ENCODE measurements around the gene ROR2. TPM values are rescaled to one million over a fixed set of nuclear protein-coding genes. Genes with fewer than 3 reads are reported as not detected.
A peak's percentile ranks its signal among the peaks of the same experiment; 100 is the strongest.

Gene ROR2
- total and polyA plus RNA-seq, 2 of the 13 experiments (the other 11 are each of a cell fraction or from before 2014, with no cell fraction given): not detected

GRCh38 chr9:91734371-91734981, 215.6 kb downstream of the ROR2 start:
- DNase-seq (ENCODE audit: low spot score): peak; percentile 13
- H3K27me3 ChIP-seq (ENCODE audit: control insufficient read depth in 1 of 2, insufficient read depth in 2 of 2, low read length in 2 of 2): peaks cover 0 to 26% of the 10 kb centered on the region in 2 experiments; a peak in 1 of 5 replicates
- no peak overlapping the region for H3K4me2 ChIP-seq (ENCODE audit: low read depth, low read length)
- ChIA-PET CTCF (ENCODE audit: low intra/inter-chr PET ratio, low total read pairs) (no interaction called here), POLR2A (no interaction called here)
- H3K79me2 ChIP-seq (ENCODE audit: insufficient read depth, low read length): no peaks in the 10 kb centered on the region
- H3K4me1 ChIP-seq (ENCODE audit: insufficient read depth, low read length): no peaks in the 10 kb centered on the region
- no peak overlapping the region for H2AFZ ChIP-seq (ENCODE audit: low read length)
- peak; percentile 44 for FAIRE-seq
- whole genome bisulfite sequencing (ENCODE audit: low lambda C conversion rate): 47% methylated on average over 9 of the region's 14 CpGs
- BruUV-seq (replicated peaks): no TSS peak
- in situ Hi-C loops (cut with HindIII; ENCODE audit: extremely low pct_ligation_motif_present, low pct_unique_long_range_greater_than_20kb): no loop called here
- no peak overlapping the region for H3K4me3 ChIP-seq (replicated peaks in 1 of 3; ENCODE audit: insufficient read depth in 1 of 3, low read depth in 2 of 3, low read length in 3 of 3)
- H3K9ac ChIP-seq (ENCODE audit: insufficient read depth, low read depth, low read length): no peak overlapping the region
- H3K27ac ChIP-seq (ENCODE audit: extremely low read length, insufficient read depth, low read length): no peak overlapping the region
- ATAC-seq: peak; percentile 71
- intact Hi-C loops (cut with micrococcal nuclease; ENCODE audit: unreplicated experiment): no loop called here
- H4K20me1 ChIP-seq (ENCODE audit: insufficient read depth, low read length): no peaks in the 10 kb centered on the region
- no peaks in the 10 kb centered on the region for H3K36me3 ChIP-seq (replicated peaks in 1 of 2; ENCODE audit: control insufficient read depth in 1 of 2, insufficient read depth in 2 of 2, low read length in 2 of 2)
- no peaks in the 10 kb centered on the region for H3K9me3 ChIP-seq (ENCODE audit: low read length)
- no peak for TF ChIP-seq GFI1 (CRISPR knock-in tag; IDR thresholded peaks at IDR 0.05; ENCODE audit: borderline replicate concordance)
- TF ChIP-seq USF2 (IDR thresholded peaks at IDR 0.05; ENCODE audit: low read depth, low read length): no peak
- TF ChIP-seq USF2 (CRISPR knock-in tag; IDR thresholded peaks at IDR 0.05; ENCODE audit: borderline replicate concordance): no peak
- TF ChIP-seq ZMAT5 (CRISPR knock-in tag; IDR thresholded peaks at IDR 0.05; ENCODE audit: borderline replicate concordance, low read depth): no peak
- peak; percentile 42; the same call in 1 of the 2 replicates for TF ChIP-seq ZNF280B (CRISPR knock-in tag; IDR thresholded peaks at IDR 0.05; ENCODE audit: borderline replicate concordance)
- TF ChIP-seq NR2F1 (CRISPR knock-in tag; IDR thresholded peaks at IDR 0.05): 0 out of 4 replicates have a peak, but pooled peaks of 1 of the 2 experiments have one; percentile 26
- no peak for TF ChIP-seq ZSCAN9 (CRISPR knock-in tag; IDR thresholded peaks at IDR 0.05; ENCODE audit: borderline replicate concordance)
- TF ChIP-seq HNF1B (CRISPR knock-in tag; IDR thresholded peaks at IDR 0.05): 0 out of 2 replicates have a peak, but pooled peaks have one; percentile 36
- TF ChIP-seq MXI1 (IDR thresholded peaks at IDR 0.05; ENCODE audit: borderline replicate concordance, low read depth, low read length): 0 out of 3 replicates have a peak, but pooled peaks have one; percentile 20
- TF ChIP-seq CTCF (CRISPR knock-in tag; IDR thresholded peaks at IDR 0.05): peak; percentile 84
- peak; percentile 59; the same call in 1 of the 2 replicates for TF ChIP-seq NR2F6 (IDR thresholded peaks at IDR 0.05)
- peak; percentile 71; the same call in 1 of the 2 replicates for TF ChIP-seq NR2F6 (CRISPR knock-in tag; IDR thresholded peaks at IDR 0.05)
- no peak for TF ChIP-seq MEF2D (CRISPR knock-in tag; IDR thresholded peaks at IDR 0.05)
- no peak for TF ChIP-seq SIN3B (IDR thresholded peaks at IDR 0.05; ENCODE audit: low read length)
- peak; percentile 56; the same call in 1 of the 2 replicates for TF ChIP-seq MEIS2 (CRISPR knock-in tag; IDR thresholded peaks at IDR 0.05)
- peak; percentile 40; the same call in 1 of the 2 replicates for TF ChIP-seq STAG1 (CRISPR knock-in tag; IDR thresholded peaks at IDR 0.05)
